ENCODE data around the gene ACTR1A.

Gene ACTR1A

GRCh38 chr10:102508506-102508905 is 6.0 kb upstream of the ACTR1A start:
- CTCF ChIA-PET, result interaction anchor here (1.0 to 16.4 kb wide), 6 partner anchors 10 to 110 kb away, joined by 3 to 174 read pairs (median 4); no protein-coding TSS in a partner anchor
- no peak for TF ChIP-seq CTCF (IDR thresholded peaks at IDR 0.05; ENCODE audit: control extremely low read depth, extremely low read depth, low read depth, missing control alignments)
- DNase-seq (ENCODE audit: extremely low spot score), result no peak
- POLR2A ChIA-PET, result no interaction called here

GRCh38 chr10:102507521-102507920 is 5.0 kb upstream of the ACTR1A start:
- ChIA-PET CTCF (interaction anchor here (0.9 to 16.4 kb wide), 3 partner anchors 10 to 74 kb away, joined by 3 to 174 read pairs (median 5); no protein-coding TSS in a partner anchor), POLR2A (no interaction called here)
- no peak for DNase-seq (ENCODE audit: extremely low spot score)
- TF ChIP-seq CTCF (IDR thresholded peaks at IDR 0.05; ENCODE audit: control extremely low read depth, extremely low read depth, low read depth, missing control alignments), result no peak

- DNase-seq (ENCODE audit: extremely low spot score), result no peak
- CTCF ChIA-PET, result interaction anchor here (0.6 to 16.4 kb wide), 16 partner anchors 8 to 801 kb away, joined by 3 to 174 read pairs (median 3); no protein-coding TSS in a partner anchor
Measured at GRCh38 chr10:102505462-102506115, 3.1 kb upstream of the ACTR1A start.

GRCh38 chr10:102504976-102505300 is 2.4 kb upstream of the ACTR1A start:
- no peak for DNase-seq (ENCODE audit: extremely low spot score)
- no peak for TF ChIP-seq CTCF (IDR thresholded peaks at IDR 0.05; ENCODE audit: control extremely low read depth, extremely low read depth, low read depth, missing control alignments)
- ChIA-PET CTCF (interaction anchor here (0.8 to 16.4 kb wide), 20 partner anchors 9 to 801 kb away, joined by 3 to 174 read pairs (median 4); partner anchors contain the start of gene FBXL15), POLR2A (interaction anchor here (0.7 to 1.6 kb wide), 3 partner anchors 78 to 686 kb away, joined by 3 to 4 read pairs (median 4); no protein-coding TSS in a partner anchor)

More at GRCh38 chr10:102505462-102506115, 3.1 kb upstream of the ACTR1A start:
- no peak for TF ChIP-seq CTCF (IDR thresholded peaks at IDR 0.05; ENCODE audit: control extremely low read depth, extremely low read depth, low read depth, missing control alignments)
- POLR2A ChIA-PET, result no interaction called here

- no peak for DNase-seq (ENCODE audit: extremely low spot score)
- CTCF ChIA-PET, result interaction anchor here (0.6 to 16.4 kb wide), 41 partner anchors 7 to 800 kb away, joined by 3 to 174 read pairs (median 4); partner anchors contain the start of genes CUEDC2 and FBXL15
- POLR2A ChIA-PET, result interaction anchor here (0.6 to 1.6 kb wide), 5 partner anchors 21 to 687 kb away, joined by 3 to 4 read pairs (median 3); no protein-coding TSS in a partner anchor
- no peak for TF ChIP-seq CTCF (IDR thresholded peaks at IDR 0.05; ENCODE audit: control extremely low read depth, extremely low read depth, low read depth, missing control alignments)
Measured at GRCh38 chr10:102504179-102504975, 1.9 kb upstream of the ACTR1A start.
